PC-3 (cell line): ENCODE results near the gene ARHGEF38. TPM values are rescaled to one million over a fixed set of nuclear protein-coding genes. Genes with fewer than 3 reads are reported as not detected.

Experiments used
- ATAC-seq: fragments of 200-7000 bp; cut with Tn5 transposase; 2 replicates; pipeline ENCODE4 v1.9.1; 2020; ENCODE audit warnings: mild to moderate bottlenecking, moderate library complexity
- BruUV-seq: library from RNA; stranded (reverse); fragments of 400-500 nt; replicated peaks from 2 replicates; lab custom pipeline; 2021; lab: Mats Ljungman, UMichigan
- CTCF ChIA-PET: fragments of 300-600 bp; sonication (Branson Sonifier 250); formaldehyde crosslinking; loops from one replicate; lab custom pipeline; 2022; ENCODE audit warnings: antibody characterized with exemption; lab: Charles Lee
- POLR2A ChIA-PET: fragments of 300-600 bp; sonication (Branson Sonifier 250); formaldehyde crosslinking; loops from one replicate; lab custom pipeline; 2022; ENCODE audit warnings: antibody characterized with exemption; ENCODE audit not compliant: unreplicated experiment; lab: Charles Lee
- DNase-seq: peaks from one replicate; pipeline ENCODE4 v3.0.0-alpha.2; 2015
- H2AFZ ChIP-seq: fragments of 300-600 bp; sonication (generic); 2 replicates; pipeline ENCODE4 v1.6.0; 2016; ENCODE audit warnings: antibody characterized with exemption, low read length
- H3F3A ChIP-seq: fragments of 300-600 bp; sonication (generic); one replicate; pipeline ENCODE4 v1.6.0; 2017; ENCODE audit warnings: antibody characterized with exemption, low read length, control low read depth, mild to moderate bottlenecking; ENCODE audit not compliant: unreplicated experiment
- H3K27ac ChIP-seq: fragments of 300-600 bp; sonication (generic); 2 replicates; pipeline ENCODE4 v1.5.1; 2016; ENCODE audit warnings: mild to moderate bottlenecking, low read length
- H3K27me3 ChIP-seq: fragments of 300-600 bp; sonication (generic); 2 replicates; pipeline ENCODE4 v1.6.1; 2016; ENCODE audit warnings: low read length, mixed read lengths
- H3K36me3 ChIP-seq: fragments of 300-600 bp; sonication (generic); 2 replicates; pipeline ENCODE4 v1.6.1; 2016; ENCODE audit warnings: low read depth, mixed run types, low read length, mixed read lengths
- H3K4me1 ChIP-seq: fragments of 300-600 bp; sonication (generic); 2 replicates; pipeline ENCODE4 v1.5.1; 2016; ENCODE audit warnings: low read length; ENCODE audit not compliant: insufficient read depth
- H3K4me2 ChIP-seq: fragments of 300-600 bp; sonication (generic); 2 replicates; pipeline ENCODE4 v1.6.0; 2016; ENCODE audit warnings: low read length
- H3K4me3 ChIP-seq: fragments of 300-600 bp; sonication (generic); 2 replicates; pipeline ENCODE4 v1.5.1; 2016; ENCODE audit warnings: mild to moderate bottlenecking, low read length, mixed read lengths
- H3K79me2 ChIP-seq: fragments of 300-600 bp; sonication (generic); 2 replicates; pipeline ENCODE4 v1.6.1; 2017; ENCODE audit warnings: low read length, mixed read lengths
- H3K9ac ChIP-seq: fragments of 300-600 bp; sonication (generic); 2 replicates; pipeline ENCODE4 v1.6.0; 2016; ENCODE audit warnings: mild to moderate bottlenecking, low read length
- H3K9me2 ChIP-seq: fragments of 300-600 bp; sonication (generic); replicated peaks from 2 replicates; pipeline ENCODE4 v1.6.1; 2016; ENCODE audit warnings: mixed run types, low read length, mixed read lengths
- H3K9me3 ChIP-seq: fragments of 300-600 bp; sonication (generic); 2 replicates; pipeline ENCODE4 v1.6.1; 2016; ENCODE audit warnings: low read length, mixed read lengths
- H4K20me1 ChIP-seq: fragments of 300-600 bp; sonication (generic); 2 replicates; pipeline ENCODE4 v1.6.1; 2016; ENCODE audit warnings: low read length, mixed read lengths
- EZH2 ChIP-seq: fragments of 300-600 bp; sonication (generic); IDR thresholded peaks from one replicate; pipeline ENCODE4 v1.6.1; 2017; ENCODE audit warnings: antibody characterized with exemption, mild to moderate bottlenecking, low read length; ENCODE audit not compliant: unreplicated experiment
- EZH2phosphoT487 ChIP-seq: fragments of 300-600 bp; sonication (generic); IDR thresholded peaks from 2 replicates; pipeline ENCODE4 v1.6.1; 2018; ENCODE audit warnings: mild to moderate bottlenecking, antibody characterized with exemption, low read length, borderline replicate concordance
- intact Hi-C: fragments of 100-400 bp; cut with micrococcal nuclease; formaldehyde crosslinking; loops from 2 replicates; pipeline ENCODE4 v1.9.0; 2023
- total RNA-seq: library from RNA; depleted of rRNA; stranded (reverse); fragments of >200 nt; gene quantifications from 2 replicates; pipeline ENCODE4 v1.2.3, GENCODE V29; 2014
- TF ChIP-seq, protein P1 (sequence below): fragments of 300-600 bp; sonication (generic); conservative IDR thresholded peaks from 2 replicates; pipeline ENCODE4 v1.5.1; 2017; ENCODE audit warnings: antibody characterized with exemption, low read depth, mild to moderate bottlenecking, low read length

Gene ARHGEF38
- total RNA-seq, 1 experiment from 2014 or later = 2.0 TPM

DNA sequence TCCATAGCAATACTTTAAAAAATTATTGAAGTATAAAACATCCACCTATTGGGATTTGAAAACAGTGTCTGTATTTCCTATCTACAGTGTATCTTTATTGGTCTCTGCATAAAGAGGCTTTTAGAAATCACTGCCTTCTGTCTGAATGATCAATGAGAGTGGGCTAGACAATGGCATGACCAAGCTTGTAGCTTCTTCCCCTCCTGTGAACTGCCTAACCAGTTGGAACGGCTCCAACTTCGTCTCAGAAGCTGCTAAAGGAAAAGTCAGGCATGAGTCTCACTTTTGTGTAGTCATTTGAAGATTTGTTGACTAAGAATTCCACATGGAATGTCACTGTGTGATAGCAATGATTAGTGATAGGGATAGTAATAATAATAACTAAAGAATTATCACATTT is 91.8 kb downstream of the ARHGEF38 start:
- DNase-seq = no peak
- Histone ChIP-seq H3K4me2 (no peak overlapping the region), H3K4me1 (peaks cover 7% of the 10 kb centered on the region), H3K27ac (no peak overlapping the region), H3K9ac (no peak overlapping the region), H3K27me3 (no peaks in the 10 kb centered on the region), H3K9me2 (no peaks in the 10 kb centered on the region), H3K4me3 (no peak overlapping the region), H3K36me3 (no peaks in the 10 kb centered on the region), H3K79me2 (no peaks in the 10 kb centered on the region), H3K9me3 (no peaks in the 10 kb centered on the region), H4K20me1 (no peaks in the 10 kb centered on the region), H3F3A (no peaks in the 10 kb centered on the region), H2AFZ (no peak overlapping the region)
- ChIA-PET POLR2A (no interaction called here), CTCF (no interaction called here)
- no peak for ATAC-seq
- intact Hi-C loops = no loop called here
- no TSS peak for BruUV-seq
- no peak for TF ChIP-seq EZH2
- TF ChIP-seq, protein P1, sequence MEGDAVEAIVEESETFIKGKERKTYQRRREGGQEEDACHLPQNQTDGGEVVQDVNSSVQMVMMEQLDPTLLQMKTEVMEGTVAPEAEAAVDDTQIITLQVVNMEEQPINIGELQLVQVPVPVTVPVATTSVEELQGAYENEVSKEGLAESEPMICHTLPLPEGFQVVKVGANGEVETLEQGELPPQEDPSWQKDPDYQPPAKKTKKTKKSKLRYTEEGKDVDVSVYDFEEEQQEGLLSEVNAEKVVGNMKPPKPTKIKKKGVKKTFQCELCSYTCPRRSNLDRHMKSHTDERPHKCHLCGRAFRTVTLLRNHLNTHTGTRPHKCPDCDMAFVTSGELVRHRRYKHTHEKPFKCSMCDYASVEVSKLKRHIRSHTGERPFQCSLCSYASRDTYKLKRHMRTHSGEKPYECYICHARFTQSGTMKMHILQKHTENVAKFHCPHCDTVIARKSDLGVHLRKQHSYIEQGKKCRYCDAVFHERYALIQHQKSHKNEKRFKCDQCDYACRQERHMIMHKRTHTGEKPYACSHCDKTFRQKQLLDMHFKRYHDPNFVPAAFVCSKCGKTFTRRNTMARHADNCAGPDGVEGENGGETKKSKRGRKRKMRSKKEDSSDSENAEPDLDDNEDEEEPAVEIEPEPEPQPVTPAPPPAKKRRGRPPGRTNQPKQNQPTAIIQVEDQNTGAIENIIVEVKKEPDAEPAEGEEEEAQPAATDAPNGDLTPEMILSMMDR = no peak
- no peak for TF ChIP-seq EZH2phosphoT487

GRCh38 chr4:105645440-105645839 is 93.0 kb downstream of the ARHGEF38 start:
- no peaks in the 10 kb centered on the region for H3F3A ChIP-seq
- DNase-seq (no peak), ATAC-seq (no peak)
- no peak overlapping the region for H2AFZ ChIP-seq
- no peaks in the 10 kb centered on the region for H3K36me3 ChIP-seq
- no peaks in the 10 kb centered on the region for H3K79me2 ChIP-seq
- CTCF ChIA-PET = no interaction called here
- H3K9me3 ChIP-seq = no peaks in the 10 kb centered on the region
- H3K4me1 ChIP-seq = peaks cover 7% of the 10 kb centered on the region
- TF ChIP-seq, protein P1 = no peak
- TF ChIP-seq EZH2 (no peak), EZH2phosphoT487 (no peak)
- intact Hi-C loops = no loop called here
- POLR2A ChIA-PET = no interaction called here
- H3K27ac ChIP-seq = no peak overlapping the region
- no peaks in the 10 kb centered on the region for H3K9me2 ChIP-seq
- H4K20me1 ChIP-seq = no peaks in the 10 kb centered on the region
- H3K4me2 ChIP-seq = no peak overlapping the region
- no peak overlapping the region for H3K9ac ChIP-seq
- no peaks in the 10 kb centered on the region for H3K27me3 ChIP-seq
- no peak overlapping the region for H3K4me3 ChIP-seq
- BruUV-seq = no TSS peak

DNA sequence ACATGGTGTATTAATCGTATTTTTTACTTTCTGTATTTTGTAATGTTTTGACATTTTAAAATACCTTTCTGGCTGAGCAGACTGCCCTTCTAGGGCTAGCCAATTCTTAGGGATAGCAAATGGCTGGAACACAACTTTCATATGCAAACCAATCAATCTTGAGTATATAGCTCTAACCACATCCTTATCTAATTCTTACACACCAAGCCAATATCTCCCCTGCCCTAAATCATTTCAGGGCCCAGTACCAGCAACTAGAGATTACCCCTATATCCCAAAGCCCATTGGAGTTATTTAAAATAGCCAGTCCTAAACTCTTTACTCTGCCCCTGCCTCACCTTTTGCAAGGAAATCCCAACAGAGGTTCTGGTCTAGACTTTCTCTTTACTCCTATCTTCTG is 97.8 kb downstream of the ARHGEF38 start:
- no peaks in the 10 kb centered on the region for H3K4me1 ChIP-seq
- H3K4me2 ChIP-seq = no peak overlapping the region
- DNase-seq (no peak), ATAC-seq (no peak)
- H3K36me3 ChIP-seq = no peaks in the 10 kb centered on the region
- BruUV-seq = no TSS peak
- H3K79me2 ChIP-seq = no peaks in the 10 kb centered on the region
- TF ChIP-seq EZH2phosphoT487 (no peak), EZH2 (no peak)
- TF ChIP-seq, protein P1 = no peak
- H3K9ac ChIP-seq = no peak overlapping the region
- no peak overlapping the region for H2AFZ ChIP-seq
- H3K9me2 ChIP-seq = no peaks in the 10 kb centered on the region
- ChIA-PET CTCF (no interaction called here), POLR2A (no interaction called here)
- no peak overlapping the region for H3K4me3 ChIP-seq
- H3F3A ChIP-seq = no peaks in the 10 kb centered on the region
- H3K27ac ChIP-seq = no peak overlapping the region
- H3K27me3 ChIP-seq = no peaks in the 10 kb centered on the region
- H4K20me1 ChIP-seq = no peaks in the 10 kb centered on the region
- intact Hi-C loops = no loop called here
- H3K9me3 ChIP-seq = no peaks in the 10 kb centered on the region
